Activated B cell treated with CpG ODN at 0.5 μM for 24 hours (primary cell): ENCODE measurements around the gene DIS3L2. TPM values are rescaled to one million over a fixed set of nuclear protein-coding genes. Genes with fewer than 3 reads are reported as not detected.

Experiments used
- ATAC-seq: fragments of 200-7000 bp; cut with Tn5 transposase; one replicate; pipeline ENCODE4 v1.10.0; 2021; ENCODE audit warnings: low read depth, mild to moderate bottlenecking, moderate library complexity
- CTCF ChIA-PET: fragments of 350-600 bp; sonication (Branson Sonifier 250); formaldehyde crosslinking; loops from one replicate; lab custom pipeline; 2021; ENCODE audit warnings: antibody characterized with exemption; lab: Charles Lee
- POLR2A ChIA-PET: fragments of 350-600 bp; sonication (Branson Sonifier 250); formaldehyde crosslinking; loops from one replicate; lab custom pipeline; 2021; ENCODE audit warnings: antibody characterized with exemption; lab: Charles Lee
- DNase-seq: peaks from one replicate; pipeline ENCODE4 v3.0.0; 2022
- H3K27ac Mint-ChIP-seq: one replicate; pipeline ENCODE4 v1.8.0; 2020; ENCODE audit warnings: mixed read lengths
- H3K27me3 Mint-ChIP-seq: one replicate; pipeline ENCODE4 v1.8.0; 2021; ENCODE audit warnings: mixed read lengths
- H3K36me3 Mint-ChIP-seq: one replicate; pipeline ENCODE4 v1.8.0; 2021; ENCODE audit warnings: low read depth, mixed read lengths
- H3K4me1 Mint-ChIP-seq: one replicate; pipeline ENCODE4 v1.8.0; 2021; ENCODE audit warnings: mixed read lengths
- H3K4me3 Mint-ChIP-seq: one replicate; pipeline ENCODE4 v1.8.0; 2020; ENCODE audit warnings: mild to moderate bottlenecking, mixed read lengths
- H3K9me3 Mint-ChIP-seq: one replicate; pipeline ENCODE4 v1.8.0; 2020; ENCODE audit warnings: mixed read lengths
- intact Hi-C: fragments of 100-400 bp; cut with micrococcal nuclease; formaldehyde crosslinking; loops from one replicate; pipeline ENCODE4 v1.15.1; 2024
- total RNA-seq: library from RNA; stranded (reverse); gene quantifications from 2 replicates; pipeline ENCODE4 v1.2.3, GENCODE V29; 2022
- TF ChIP-seq, protein P1 (sequence below): fragments of 200-600 bp; IDR thresholded peaks from one replicate; pipeline ENCODE4 v1.8.0; 2022; ENCODE audit warnings: antibody characterized with exemption, mild to moderate bottlenecking

The DIS3L2 gene
- total RNA-seq, 1 donor from 2014 or later, result 65.9 TPM

DNA sequence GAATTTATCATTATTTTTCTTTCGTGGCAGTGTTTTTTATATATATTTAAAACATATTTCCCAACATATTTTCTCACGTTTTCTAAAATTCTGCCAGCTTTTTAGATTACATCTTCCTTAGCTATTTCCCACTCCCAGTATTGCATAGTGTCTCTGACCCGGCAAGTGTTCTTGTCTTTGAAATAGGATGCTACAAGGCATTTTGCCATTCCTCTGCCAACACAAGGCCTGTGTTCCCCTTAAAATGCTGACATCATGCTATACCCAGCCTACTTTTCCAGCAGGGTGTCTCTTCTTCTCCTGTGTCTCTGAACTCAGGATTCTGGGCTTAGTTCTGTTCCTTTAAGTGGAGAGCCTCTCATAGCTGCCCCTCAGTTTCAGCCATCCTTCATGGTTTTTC is 115.2 kb downstream of the DIS3L2 start:
- Mint-ChIP-seq H3K27ac (no peak overlapping the region), H3K4me3 (no peak overlapping the region), H3K4me1 (peaks cover 30% of the 10 kb centered on the region), H3K36me3 (peaks cover 6% of the 10 kb centered on the region), H3K9me3 (no peaks in the 10 kb centered on the region), H3K27me3 (no peaks in the 10 kb centered on the region)
- CTCF ChIA-PET, result no interaction called here
- intact Hi-C loops, result no loop called here
- no peak for DNase-seq
- TF ChIP-seq, protein P1, sequence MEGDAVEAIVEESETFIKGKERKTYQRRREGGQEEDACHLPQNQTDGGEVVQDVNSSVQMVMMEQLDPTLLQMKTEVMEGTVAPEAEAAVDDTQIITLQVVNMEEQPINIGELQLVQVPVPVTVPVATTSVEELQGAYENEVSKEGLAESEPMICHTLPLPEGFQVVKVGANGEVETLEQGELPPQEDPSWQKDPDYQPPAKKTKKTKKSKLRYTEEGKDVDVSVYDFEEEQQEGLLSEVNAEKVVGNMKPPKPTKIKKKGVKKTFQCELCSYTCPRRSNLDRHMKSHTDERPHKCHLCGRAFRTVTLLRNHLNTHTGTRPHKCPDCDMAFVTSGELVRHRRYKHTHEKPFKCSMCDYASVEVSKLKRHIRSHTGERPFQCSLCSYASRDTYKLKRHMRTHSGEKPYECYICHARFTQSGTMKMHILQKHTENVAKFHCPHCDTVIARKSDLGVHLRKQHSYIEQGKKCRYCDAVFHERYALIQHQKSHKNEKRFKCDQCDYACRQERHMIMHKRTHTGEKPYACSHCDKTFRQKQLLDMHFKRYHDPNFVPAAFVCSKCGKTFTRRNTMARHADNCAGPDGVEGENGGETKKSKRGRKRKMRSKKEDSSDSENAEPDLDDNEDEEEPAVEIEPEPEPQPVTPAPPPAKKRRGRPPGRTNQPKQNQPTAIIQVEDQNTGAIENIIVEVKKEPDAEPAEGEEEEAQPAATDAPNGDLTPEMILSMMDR, result no peak
- POLR2A ChIA-PET, result no interaction called here
- ATAC-seq, result no peak

DNA sequence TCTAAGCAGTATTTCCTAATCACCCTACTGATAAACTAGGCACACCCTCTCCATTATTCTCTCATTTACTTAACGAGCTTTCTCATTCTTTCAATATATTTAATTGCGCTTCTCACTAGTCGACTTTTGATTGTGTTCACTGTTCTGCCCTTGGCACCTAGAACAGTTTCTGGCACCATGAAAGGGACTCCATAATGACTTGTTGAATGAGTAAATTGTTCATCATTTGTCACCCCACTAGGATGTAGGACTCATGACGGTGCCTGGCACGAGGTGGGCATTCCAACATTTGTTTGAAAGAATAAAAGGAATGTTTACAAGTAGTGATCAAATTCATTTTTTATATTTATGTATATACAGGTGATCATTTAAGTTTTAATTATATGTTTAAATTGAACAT is 123.7 kb downstream of the DIS3L2 start:
- H3K9me3 Mint-ChIP-seq, result peaks cover 3% of the 10 kb centered on the region
- intact Hi-C loops, result no loop called here
- no peak overlapping the region for H3K27ac Mint-ChIP-seq
- peaks cover 2% of the 10 kb centered on the region for H3K4me1 Mint-ChIP-seq
- no peaks in the 10 kb centered on the region for H3K27me3 Mint-ChIP-seq
- TF ChIP-seq, protein P1, result no peak
- H3K36me3 Mint-ChIP-seq, result peaks cover 35% of the 10 kb centered on the region
- ATAC-seq (no peak), DNase-seq (no peak)
- no peak overlapping the region for H3K4me3 Mint-ChIP-seq
- POLR2A ChIA-PET, result no interaction called here
- CTCF ChIA-PET, result no interaction called here

DNA sequence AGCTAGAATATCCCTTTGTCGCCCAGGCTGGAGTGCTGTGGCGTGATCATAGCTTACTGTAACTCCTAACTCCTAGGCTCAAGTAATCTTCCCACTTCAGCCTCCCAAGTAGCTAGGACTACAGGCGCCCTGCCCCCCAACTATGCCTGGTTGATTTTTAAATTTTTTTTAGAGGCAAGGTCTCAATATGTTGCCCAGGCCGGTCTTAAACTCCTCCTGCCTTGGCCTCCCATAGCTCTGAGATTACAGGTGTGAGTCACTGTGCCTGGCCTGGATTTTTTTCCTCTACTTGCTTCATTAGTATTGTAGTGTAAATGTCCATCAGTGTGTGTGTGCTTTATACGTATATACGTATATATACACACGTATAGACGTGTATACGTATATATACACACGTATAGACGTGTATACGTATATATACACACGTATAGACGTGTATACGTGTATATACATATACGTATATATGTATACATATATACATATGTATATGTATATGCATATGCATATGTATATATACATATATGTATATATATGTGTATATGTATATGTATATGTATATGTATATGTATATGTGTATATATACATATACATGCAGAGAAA is 124.4 kb downstream of the DIS3L2 start:
- Mint-ChIP-seq H3K4me1 (peaks cover 2% of the 10 kb centered on the region), H3K9me3 (peaks cover 3% of the 10 kb centered on the region), H3K36me3 (peaks cover 41% of the 10 kb centered on the region), H3K27me3 (no peaks in the 10 kb centered on the region), H3K27ac (no peak overlapping the region), H3K4me3 (no peak overlapping the region)
- ATAC-seq (no peak), DNase-seq (no peak)
- ChIA-PET CTCF (no interaction called here), POLR2A (no interaction called here)
- intact Hi-C loops, result no loop called here
- TF ChIP-seq, protein P1, result no peak

DNA sequence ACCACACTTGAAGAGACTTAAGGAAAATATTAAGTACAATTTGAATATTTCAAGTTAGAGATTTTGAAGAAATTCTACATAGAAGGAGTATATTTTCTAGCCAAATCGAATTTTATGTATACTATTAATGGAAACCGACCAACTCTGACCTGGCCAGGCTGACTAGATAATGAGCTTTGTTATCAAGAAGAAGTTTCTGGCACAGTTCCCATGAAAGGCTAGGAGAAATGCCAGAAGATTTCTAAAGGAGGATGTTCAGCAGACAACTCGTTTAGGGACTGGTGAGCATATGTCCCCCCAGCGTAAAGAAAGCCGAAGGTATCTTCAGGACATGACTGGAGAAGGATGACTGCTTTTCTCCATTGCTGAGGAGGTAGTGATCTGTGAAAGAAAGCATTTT is 127.3 kb downstream of the DIS3L2 start:
- H3K36me3 Mint-ChIP-seq, result peaks cover 53% of the 10 kb centered on the region
- TF ChIP-seq, protein P1, result no peak
- no peaks in the 10 kb centered on the region for H3K27me3 Mint-ChIP-seq
- intact Hi-C loops, result no loop called here
- CTCF ChIA-PET, result no interaction called here
- H3K27ac Mint-ChIP-seq, result no peak overlapping the region
- DNase-seq, result no peak
- H3K4me1 Mint-ChIP-seq, result peaks cover 2% of the 10 kb centered on the region
- peaks cover 7% of the 10 kb centered on the region for H3K9me3 Mint-ChIP-seq
- no peak for ATAC-seq
- H3K4me3 Mint-ChIP-seq, result no peak overlapping the region
- POLR2A ChIA-PET, result interaction anchor here (0.7 kb wide), 1 partner anchor 24 kb away, joined by 3 read pairs; no protein-coding TSS in a partner anchor

DNA sequence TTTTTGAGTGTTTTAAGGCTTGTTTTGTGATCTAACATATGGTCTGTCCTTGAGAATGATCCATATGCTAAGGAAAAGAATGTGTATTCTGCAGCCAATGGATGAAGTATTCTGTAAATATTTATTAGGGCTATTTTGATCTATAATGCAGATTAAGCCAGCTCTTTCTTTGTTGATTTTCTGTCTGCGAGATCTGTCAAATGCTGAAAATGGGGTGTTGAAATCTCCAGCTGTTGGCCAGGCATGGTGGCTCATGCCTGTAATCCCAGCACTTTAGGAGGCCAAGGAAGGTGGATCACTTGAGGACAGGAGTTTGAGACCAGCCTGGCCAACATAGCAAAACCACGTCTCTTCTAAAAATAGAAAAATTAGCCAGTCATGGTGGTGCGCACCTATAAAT is 132.7 kb downstream of the DIS3L2 start:
- Mint-ChIP-seq H3K27ac (no peak overlapping the region), H3K9me3 (peaks cover 34% of the 10 kb centered on the region), H3K36me3 (peaks cover 90% of the 10 kb centered on the region), H3K4me1 (no peaks in the 10 kb centered on the region), H3K4me3 (no peak overlapping the region), H3K27me3 (no peaks in the 10 kb centered on the region)
- ChIA-PET POLR2A (no interaction called here), CTCF (no interaction called here)
- TF ChIP-seq, protein P1, result no peak
- DNase-seq, result no peak
- ATAC-seq, result no peak
- intact Hi-C loops, result no loop called here
